OCI-LY3 (cell line): Measurements from ENCODE around the gene NAB1.

Source experiments
- EZH2phosphoT487 ChIP-seq: fragments of 200-600 bp; shearing (Covaris generic); IDR thresholded peaks from 2 replicates; pipeline ENCODE4 v1.6.1; 2018; ENCODE audit warnings: antibody characterized with exemption, mixed run types, low read depth
- TF ChIP-seq, protein P1 (sequence below): fragments of 200-600, 300-600 bp; sonication (generic); IDR thresholded peaks from 2 replicates; pipeline ENCODE4 v1.5.1; 2014; ENCODE audit warnings: antibody characterized with exemption, low read length, low read depth

DNA sequence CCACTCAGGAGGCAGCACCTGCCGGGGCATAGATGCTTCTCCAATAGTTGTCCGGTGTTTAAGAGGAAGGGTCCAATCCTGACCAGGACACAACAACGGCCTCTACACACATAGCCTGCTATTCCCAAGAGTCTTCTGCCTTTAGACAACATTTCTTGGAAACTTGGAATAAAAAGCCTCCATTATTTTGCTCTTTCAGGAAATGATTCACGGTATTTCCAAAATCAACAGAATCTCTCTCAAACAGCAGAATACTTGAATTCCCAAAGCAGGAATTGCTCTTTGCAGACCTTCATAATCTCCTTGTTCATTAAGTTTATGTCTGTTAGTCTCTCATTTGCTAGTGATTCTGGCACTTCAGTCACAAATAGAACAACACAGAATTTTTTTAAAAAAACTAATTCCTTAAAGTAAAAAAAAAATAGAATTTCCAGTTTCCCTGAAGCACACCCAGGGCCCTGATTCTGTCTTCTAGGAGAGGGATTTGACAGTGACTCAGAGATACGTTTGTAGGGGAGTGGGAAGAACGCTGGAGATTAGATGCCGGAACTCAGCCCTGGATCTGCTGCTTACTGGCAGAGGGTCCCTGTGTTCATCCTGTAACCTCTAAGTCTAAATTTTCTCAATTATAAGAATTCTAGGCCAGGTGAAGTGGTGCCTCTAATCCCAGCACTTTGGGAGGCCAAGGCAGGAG, 74.7 kb downstream of the NAB1 start:
- TF ChIP-seq, protein P1, sequence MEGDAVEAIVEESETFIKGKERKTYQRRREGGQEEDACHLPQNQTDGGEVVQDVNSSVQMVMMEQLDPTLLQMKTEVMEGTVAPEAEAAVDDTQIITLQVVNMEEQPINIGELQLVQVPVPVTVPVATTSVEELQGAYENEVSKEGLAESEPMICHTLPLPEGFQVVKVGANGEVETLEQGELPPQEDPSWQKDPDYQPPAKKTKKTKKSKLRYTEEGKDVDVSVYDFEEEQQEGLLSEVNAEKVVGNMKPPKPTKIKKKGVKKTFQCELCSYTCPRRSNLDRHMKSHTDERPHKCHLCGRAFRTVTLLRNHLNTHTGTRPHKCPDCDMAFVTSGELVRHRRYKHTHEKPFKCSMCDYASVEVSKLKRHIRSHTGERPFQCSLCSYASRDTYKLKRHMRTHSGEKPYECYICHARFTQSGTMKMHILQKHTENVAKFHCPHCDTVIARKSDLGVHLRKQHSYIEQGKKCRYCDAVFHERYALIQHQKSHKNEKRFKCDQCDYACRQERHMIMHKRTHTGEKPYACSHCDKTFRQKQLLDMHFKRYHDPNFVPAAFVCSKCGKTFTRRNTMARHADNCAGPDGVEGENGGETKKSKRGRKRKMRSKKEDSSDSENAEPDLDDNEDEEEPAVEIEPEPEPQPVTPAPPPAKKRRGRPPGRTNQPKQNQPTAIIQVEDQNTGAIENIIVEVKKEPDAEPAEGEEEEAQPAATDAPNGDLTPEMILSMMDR, result no peak
- TF ChIP-seq EZH2phosphoT487, result no peak
